CD4-positive, alpha-beta memory T cell (primary cell): ENCODE measurements around the gene LRRC4B. TPM values are rescaled to one million over a fixed set of nuclear protein-coding genes. Genes with fewer than 3 reads are reported as not detected.
A peak's percentile ranks its signal among the peaks of the same experiment; 100 is the strongest.

Source experiments
- CTCF ChIA-PET: fragments of 350-600 bp; sonication (Branson Sonifier 250); formaldehyde crosslinking; loops from one replicate; lab custom pipeline; 2021; ENCODE audit warnings: inconsistent platforms; ENCODE audit not compliant: partially characterized antibody; lab: Charles Lee
- POLR2A ChIA-PET: fragments of 350-600 bp; sonication (Branson Sonifier 250); formaldehyde crosslinking; loops from one replicate; lab custom pipeline; 2021; ENCODE audit not compliant: partially characterized antibody; lab: Charles Lee
- DNase-seq, 5 donors: peaks; one replicate each; pipeline versions ENCODE4 v3.0.0 to v3.0.0-alpha.2; 2020 to 2022; ENCODE audit warnings: mixed read lengths in 1 of 5
- H3K27ac ChIP-seq: one replicate; pipeline ENCODE4 v1.7.0; 2013; ENCODE audit warnings: low read depth, low read length
- H3K27me3 ChIP-seq: 2 replicates; pipeline ENCODE4 v1.7.0; 2013; ENCODE audit warnings: mild to moderate bottlenecking, low read length, moderate library complexity; ENCODE audit not compliant: insufficient read depth
- H3K36me3 ChIP-seq: 2 replicates; pipeline ENCODE4 v1.7.0; 2013; ENCODE audit warnings: mild to moderate bottlenecking, low read length, moderate library complexity; ENCODE audit not compliant: insufficient read depth
- H3K4me1 ChIP-seq: 2 replicates; pipeline ENCODE4 v1.7.0; 2013; ENCODE audit warnings: mild to moderate bottlenecking, low read length, moderate library complexity; ENCODE audit not compliant: insufficient read depth
- H3K4me3 ChIP-seq, 2 donors: one replicate each; pipeline ENCODE4 v1.7.0; 2013; ENCODE audit warnings: low read length in 2 of 2, mild to moderate bottlenecking in 1 of 2
- H3K9me3 ChIP-seq, 2 donors: one replicate each; pipeline ENCODE4 v1.7.0; 2013; ENCODE audit warnings: low read length in 2 of 2, control low read depth in 1 of 2; ENCODE audit not compliant: control insufficient read depth in 1 of 2
- H3K27ac Mint-ChIP-seq, 7 donors: one replicate each; pipeline ENCODE4 v1.8.0; 2020 to 2021; ENCODE audit warnings: mixed read lengths in 7 of 7, mild to moderate bottlenecking in 6 of 7, inconsistent platforms in 3 of 7, moderate library complexity in 3 of 7
- H3K27me3 Mint-ChIP-seq, 2 donors: one replicate each; pipeline ENCODE4 v1.8.0; 2020 to 2021; ENCODE audit warnings: mixed read lengths in 2 of 2
- H3K36me3 Mint-ChIP-seq, 2 donors: one replicate each; pipeline ENCODE4 v1.8.0; 2020 to 2021; ENCODE audit warnings: mixed read lengths in 2 of 2, inconsistent platforms in 1 of 2, mild to moderate bottlenecking in 1 of 2
- H3K4me1 Mint-ChIP-seq, 4 donors: one replicate each; pipeline ENCODE4 v1.8.0; 2020 to 2021; ENCODE audit warnings: mixed read lengths in 4 of 4, mild to moderate bottlenecking in 1 of 4
- H3K4me3 Mint-ChIP-seq, 8 donors: one replicate each; pipeline ENCODE4 v1.8.0; 2020 to 2021; ENCODE audit warnings: mixed read lengths in 8 of 8, mild to moderate bottlenecking in 7 of 8, moderate library complexity in 6 of 8, inconsistent platforms in 3 of 8
- H3K9me3 Mint-ChIP-seq, 8 donors: one replicate each; pipeline ENCODE4 v1.8.0; 2020 to 2021; ENCODE audit warnings: mixed read lengths in 8 of 8, mild to moderate bottlenecking in 5 of 8, inconsistent platforms in 3 of 8, moderate library complexity in 1 of 8
- intact Hi-C: fragments of 100-400 bp; cut with micrococcal nuclease; formaldehyde crosslinking; loops from one replicate; pipeline ENCODE4 v1.15.1; 2023
- polyA plus RNA-seq, 2 donors: library from polyadenylated mRNA; unstranded; fragments of 300-500 nt; fragmentation: Illumina TruSeq; gene quantifications; one replicate each; pipeline ENCODE4 v1.2.3, GENCODE V29; 2021
- total RNA-seq, 2 experiments: library from RNA; stranded (reverse); gene quantifications; one replicate each; pipeline ENCODE4 v1.2.3, GENCODE V29; 2021

Gene LRRC4B
- total and polyA plus RNA-seq, 4 experiments from 2014 or later = 0.08 TPM; not detected in 3

DNA sequence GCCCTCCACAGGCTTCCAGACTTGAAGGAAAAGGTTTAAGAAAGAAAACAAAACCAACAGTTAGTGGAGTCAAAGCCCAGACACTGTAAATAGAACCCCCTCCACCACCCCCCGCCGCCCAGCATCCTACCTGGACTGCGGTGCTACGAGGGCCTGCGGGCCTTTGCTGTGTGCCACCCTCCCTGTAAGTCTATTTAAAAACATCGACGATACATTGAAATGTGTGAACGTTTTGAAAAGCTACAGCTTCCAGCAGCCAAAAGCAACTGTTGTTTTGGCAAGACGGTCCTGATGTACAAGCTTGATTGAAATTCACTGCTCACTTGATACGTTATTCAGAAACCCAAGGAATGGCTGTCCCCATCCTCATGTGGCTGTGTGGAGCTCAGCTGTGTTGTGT lies 85.3 kb downstream of the LRRC4B start:
- Mint-ChIP-seq H3K4me1 (peaks cover 5 to 18% (median 12%) of the 10 kb centered on the region in 4 donors), H3K9me3 (peaks cover 0 to 2% (median 0%) of the 10 kb centered on the region in 8 donors), H3K4me3 (no peak overlapping the region), H3K36me3 (peaks cover 19 to 39% of the 10 kb centered on the region in 2 donors), H3K27me3 (no peaks in the 10 kb centered on the region), H3K27ac (peak overlapping the region in 1 of 7 donors; percentile 65)
- H3K27ac ChIP-seq = no peak overlapping the region
- peaks cover 40% of the 10 kb centered on the region for H3K36me3 ChIP-seq
- ChIA-PET CTCF (no interaction called here), POLR2A (interaction anchor here (1.0 kb wide), 1 partner anchor 28 kb away, joined by 3 read pairs; the partner anchor contains the start of gene JOSD2)
- H3K27me3 ChIP-seq = no peaks in the 10 kb centered on the region
- intact Hi-C loops = no loop called here
- DNase-seq = no peak
- H3K9me3 ChIP-seq = no peaks in the 10 kb centered on the region
- peaks cover 13% of the 10 kb centered on the region for H3K4me1 ChIP-seq
- H3K4me3 ChIP-seq = no peak overlapping the region

DNA sequence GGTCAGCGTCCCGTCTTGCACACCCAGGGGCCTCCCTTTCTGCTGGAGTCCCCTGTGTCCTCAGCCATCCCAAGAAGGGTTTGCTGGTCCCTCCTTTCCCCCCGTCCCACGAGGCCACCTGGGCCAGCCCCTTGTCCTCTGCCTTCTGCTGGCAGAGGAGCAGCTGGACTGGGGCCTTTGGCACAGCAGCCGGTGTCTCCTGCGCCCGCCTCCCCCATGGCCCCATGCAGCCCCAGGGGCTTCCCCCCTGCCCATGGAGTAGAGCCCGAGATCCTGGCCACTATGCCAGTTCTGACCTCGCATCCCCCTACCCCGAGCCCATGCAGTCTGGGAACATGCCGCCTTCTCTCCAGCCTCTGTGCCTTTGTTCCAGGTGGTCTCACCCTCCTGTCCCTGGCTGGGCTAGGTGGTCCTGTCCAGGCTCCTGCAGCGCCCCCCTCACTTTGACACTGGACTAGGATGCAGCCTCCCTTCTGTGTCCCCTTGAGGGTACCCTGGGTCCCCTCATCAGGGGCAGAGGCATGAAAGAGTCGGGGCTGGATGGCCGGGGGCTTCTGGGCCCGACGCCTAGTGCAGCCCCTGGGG lies 85.9 kb downstream of the LRRC4B start:
- no peak for DNase-seq
- peak overlapping the region in 1 of 7 donors; percentile 27 for H3K27ac Mint-ChIP-seq
- Histone ChIP-seq H3K27me3 (no peaks in the 10 kb centered on the region), H3K4me1 (peaks cover 18% of the 10 kb centered on the region), H3K36me3 (peaks cover 41% of the 10 kb centered on the region), H3K9me3 (no peaks in the 10 kb centered on the region), H3K4me3 (no peak overlapping the region), H3K27ac (no peak overlapping the region)
- H3K4me3 Mint-ChIP-seq = no peak overlapping the region
- H3K27me3 Mint-ChIP-seq = no peaks in the 10 kb centered on the region
- intact Hi-C loops = no loop called here
- ChIA-PET CTCF (no interaction called here), POLR2A (no interaction called here)
- H3K9me3 Mint-ChIP-seq = peaks cover 0 to 2% (median 0%) of the 10 kb centered on the region in 8 donors
- peaks cover 10 to 21% (median 16%) of the 10 kb centered on the region in 4 donors for H3K4me1 Mint-ChIP-seq
- H3K36me3 Mint-ChIP-seq = peaks cover 23 to 45% of the 10 kb centered on the region in 2 donors

DNA sequence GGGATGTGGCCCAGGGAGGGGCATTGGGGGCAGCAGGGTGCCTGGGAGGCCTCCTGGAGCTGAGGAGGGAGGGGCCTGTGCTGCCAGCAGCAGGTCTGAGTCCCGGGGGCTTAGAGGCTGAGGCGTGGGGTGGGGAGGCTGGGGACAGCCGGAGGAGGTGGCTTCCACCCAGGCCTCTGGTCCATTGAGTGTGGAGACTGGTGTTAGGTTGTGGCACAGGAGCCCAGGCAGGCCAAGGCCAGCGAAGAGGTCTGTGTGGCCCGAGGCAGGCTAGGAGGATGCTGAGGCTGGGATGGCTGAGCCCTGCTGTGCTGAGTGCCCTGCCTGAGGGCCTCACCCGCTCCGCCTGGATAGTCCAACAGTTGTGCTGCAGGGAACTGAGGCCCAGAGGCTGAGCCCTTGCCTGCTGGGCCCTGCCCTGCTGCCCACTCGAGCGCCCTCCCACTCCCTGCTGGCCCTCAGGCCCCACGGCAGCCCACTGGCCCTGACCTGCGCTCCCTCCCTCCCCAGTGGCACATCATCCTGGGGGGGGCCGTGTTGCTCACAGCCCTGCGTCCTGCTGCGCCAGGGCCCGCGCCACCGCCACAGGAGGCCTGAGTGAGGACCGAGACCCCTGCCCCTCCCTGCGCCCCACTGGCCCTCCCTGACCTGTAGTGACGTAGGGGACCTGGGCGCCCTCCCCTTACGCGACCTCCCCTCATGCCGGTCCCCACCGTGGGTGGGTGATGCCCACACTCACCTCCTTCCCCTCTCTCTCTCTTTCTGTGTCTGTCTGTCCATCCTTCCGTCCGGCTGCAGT lies 86.7 kb downstream of the LRRC4B start:
- Histone ChIP-seq H3K27ac (no peak overlapping the region), H3K9me3 (no peaks in the 10 kb centered on the region), H3K27me3 (no peaks in the 10 kb centered on the region), H3K4me1 (peaks cover 25% of the 10 kb centered on the region), H3K4me3 (no peak overlapping the region), H3K36me3 (peaks cover 41% of the 10 kb centered on the region)
- H3K9me3 Mint-ChIP-seq = peaks cover 0 to 2% (median 0%) of the 10 kb centered on the region in 8 donors
- DNase-seq = no peak
- no peaks in the 10 kb centered on the region for H3K27me3 Mint-ChIP-seq
- peaks cover 24 to 47% of the 10 kb centered on the region in 2 donors for H3K36me3 Mint-ChIP-seq
- intact Hi-C loops = no loop called here
- ChIA-PET CTCF (no interaction called here), POLR2A (no interaction called here)
- H3K27ac Mint-ChIP-seq = peak overlapping the region in 2 of 7 donors; percentile 59 to 75
- no peak overlapping the region for H3K4me3 Mint-ChIP-seq
- H3K4me1 Mint-ChIP-seq = peaks cover 13 to 25% (median 17%) of the 10 kb centered on the region in 4 donors

DNA sequence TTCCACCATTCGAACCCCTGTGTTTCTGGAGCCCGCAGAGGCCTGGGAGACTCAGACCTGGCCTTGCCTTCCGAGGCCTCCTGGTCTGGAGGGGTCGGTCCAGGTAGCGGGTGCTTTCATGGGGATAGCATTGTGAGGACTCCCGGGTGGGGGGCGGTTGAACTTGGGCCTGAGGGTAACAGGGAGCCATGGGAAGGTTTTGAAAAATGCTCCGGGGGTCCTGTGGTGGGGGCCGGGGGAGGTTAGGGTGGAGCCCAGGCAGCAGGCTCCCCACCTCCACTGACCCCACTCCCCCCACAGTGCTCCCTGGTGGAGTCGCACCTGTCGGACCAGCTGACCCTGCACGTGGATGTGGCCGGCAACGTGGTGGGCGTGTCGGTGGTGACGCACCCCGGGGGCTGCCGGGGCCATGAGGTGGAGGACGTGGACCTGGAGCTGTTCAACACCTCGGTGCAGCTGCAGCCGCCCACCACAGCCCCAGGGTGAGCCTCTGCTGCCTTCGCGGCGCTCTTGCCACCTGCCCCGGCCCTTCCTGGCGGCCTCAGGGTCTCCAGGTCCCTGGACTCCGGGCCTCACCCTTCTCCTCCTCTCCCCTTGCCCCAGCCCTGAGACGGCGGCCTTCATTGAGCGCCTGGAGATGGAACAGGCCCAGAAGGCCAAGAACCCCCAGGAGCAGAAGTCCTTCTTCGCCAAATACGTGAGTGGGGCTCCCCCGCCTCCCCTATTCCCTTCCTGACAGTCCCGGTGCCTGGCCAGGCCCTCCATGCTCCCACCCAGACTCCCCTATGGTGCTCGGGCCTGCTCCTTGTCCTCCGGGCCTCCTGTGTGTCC lies 87.7 kb downstream of the LRRC4B start:
- peaks cover 41% of the 10 kb centered on the region for H3K36me3 ChIP-seq
- Mint-ChIP-seq H3K9me3 (peaks cover 0 to 3% (median 0%) of the 10 kb centered on the region in 8 donors), H3K27ac (peak overlapping the region in 2 of 7 donors; percentile 29 to 75), H3K4me1 (peaks cover 14 to 28% (median 21%) of the 10 kb centered on the region in 4 donors), H3K4me3 (peak overlapping the region in 2 of 8 donors; percentile 7 to 29), H3K36me3 (peaks cover 21 to 50% of the 10 kb centered on the region in 2 donors), H3K27me3 (no peaks in the 10 kb centered on the region)
- ChIA-PET POLR2A (no interaction called here), CTCF (no interaction called here)
- no peak overlapping the region for H3K27ac ChIP-seq
- no peaks in the 10 kb centered on the region for H3K27me3 ChIP-seq
- intact Hi-C loops = no loop called here
- peaks cover 25% of the 10 kb centered on the region for H3K4me1 ChIP-seq
- no peaks in the 10 kb centered on the region for H3K9me3 ChIP-seq
- no peak for DNase-seq
- no peak overlapping the region for H3K4me3 ChIP-seq

DNA sequence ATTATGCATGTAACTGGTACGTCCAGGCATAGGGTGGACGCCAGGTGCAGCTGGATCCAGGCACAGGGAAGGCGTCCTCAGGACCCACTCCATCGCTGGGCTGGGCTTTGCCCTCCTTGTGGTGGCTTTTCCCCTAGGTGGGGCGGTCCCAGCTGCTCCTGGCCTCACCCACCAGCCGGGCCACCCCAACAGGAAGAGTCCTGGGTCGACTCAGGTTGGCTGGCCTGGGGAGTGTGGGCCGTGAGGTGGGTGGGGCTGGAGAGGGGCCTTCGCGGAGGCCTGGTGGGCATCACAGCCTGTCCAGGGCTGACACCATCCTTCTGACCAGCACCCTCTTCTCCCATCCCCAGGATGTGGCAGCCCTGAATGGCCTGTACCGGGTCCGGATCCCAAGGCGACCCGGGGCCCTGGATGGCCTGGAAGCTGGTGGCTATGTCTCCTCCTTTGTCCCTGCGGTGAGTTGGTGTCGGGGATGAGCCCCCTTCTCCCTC lies 88.4 kb downstream of the LRRC4B start:
- ChIA-PET POLR2A (interaction anchor here (1.6 kb wide), 1 partner anchor 31 kb away, joined by 5 read pairs; the partner anchor contains the start of gene JOSD2), CTCF (interaction anchor here (0.9 to 2.2 kb wide), 4 partner anchors 19 to 126 kb away, joined by 3 to 5 read pairs (median 4); partner anchors contain the start of gene JOSD2)
- Mint-ChIP-seq H3K36me3 (peaks cover 18 to 45% of the 10 kb centered on the region in 2 donors), H3K4me1 (peaks cover 15 to 33% (median 24%) of the 10 kb centered on the region in 4 donors), H3K4me3 (no peak overlapping the region), H3K9me3 (peaks cover 0 to 3% (median 0%) of the 10 kb centered on the region in 8 donors), H3K27ac (no peak overlapping the region), H3K27me3 (no peaks in the 10 kb centered on the region)
- H3K27me3 ChIP-seq = no peaks in the 10 kb centered on the region
- peaks cover 25% of the 10 kb centered on the region for H3K4me1 ChIP-seq
- DNase-seq = no peak
- H3K27ac ChIP-seq = peak overlapping the region; percentile 3
- intact Hi-C loops = loop anchor here (5.0 kb wide), 1 partner anchor 123 kb away; no protein-coding TSS in a partner anchor
- no peak overlapping the region for H3K4me3 ChIP-seq
- no peaks in the 10 kb centered on the region for H3K9me3 ChIP-seq
- peaks cover 41% of the 10 kb centered on the region for H3K36me3 ChIP-seq

DNA sequence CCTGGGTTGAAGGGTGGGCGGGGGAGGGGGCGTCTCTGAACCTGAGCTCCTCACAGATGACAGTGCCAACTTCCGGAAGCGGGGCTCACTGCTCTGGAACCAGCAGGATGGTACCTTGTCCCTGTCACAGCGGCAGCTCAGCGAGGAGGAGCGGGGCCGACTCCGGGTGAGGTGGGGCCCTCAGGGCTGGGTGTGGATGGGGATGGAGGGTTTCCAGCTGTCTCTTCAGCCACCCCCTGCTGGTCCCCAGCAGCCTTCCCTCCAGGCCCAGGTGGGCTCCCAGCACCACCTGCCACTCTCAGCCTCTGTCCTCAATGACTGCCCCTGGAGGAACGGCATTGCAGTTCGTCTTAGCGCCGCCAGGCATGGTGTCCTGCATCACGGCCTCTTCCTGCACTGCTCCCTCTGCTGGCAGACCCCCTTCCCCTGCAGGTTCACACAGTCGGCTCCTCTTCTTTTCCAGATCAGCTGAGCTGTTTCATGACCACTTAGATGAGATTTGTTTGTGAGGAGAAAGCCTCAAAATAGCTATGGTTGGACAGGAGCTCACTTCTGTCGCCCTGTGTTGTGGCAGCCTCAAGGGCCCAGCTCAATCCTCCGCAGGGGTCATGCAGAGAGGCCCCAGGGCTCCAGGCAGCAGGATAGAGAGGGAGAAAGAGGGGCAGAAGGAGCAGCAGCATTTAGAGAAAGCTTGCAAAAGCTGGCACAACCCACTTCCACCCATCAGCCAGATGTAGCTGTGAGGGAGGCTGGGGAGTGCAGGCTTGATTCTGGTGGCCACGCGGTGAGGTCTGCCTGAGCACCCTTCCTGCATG lies 89.1 kb downstream of the LRRC4B start:
- H3K4me3 Mint-ChIP-seq = peak overlapping the region in 7 of 8 donors; percentile 2 to 55 (median 40)
- peaks cover 18 to 44% of the 10 kb centered on the region in 2 donors for H3K36me3 Mint-ChIP-seq
- H3K9me3 ChIP-seq = no peaks in the 10 kb centered on the region

More for the DNA sequence above, 89.1 kb downstream of the LRRC4B start:
- Histone ChIP-seq H3K4me1 (peaks cover 25% of the 10 kb centered on the region), H3K36me3 (peaks cover 41% of the 10 kb centered on the region), H3K27me3 (no peaks in the 10 kb centered on the region), H3K4me3 (no peak overlapping the region), H3K27ac (peak overlapping the region; percentile 3)
- Mint-ChIP-seq H3K27ac (peak overlapping the region in 3 of 7 donors; percentile 22 to 82 (median 82)), H3K9me3 (peaks cover 0 to 3% (median 0%) of the 10 kb centered on the region in 8 donors), H3K4me1 (peaks cover 15 to 33% (median 24%) of the 10 kb centered on the region in 4 donors), H3K27me3 (no peaks in the 10 kb centered on the region)
- POLR2A ChIA-PET = interaction anchor here (1.0 to 1.6 kb wide), 3 partner anchors 24 to 122 kb away, joined by 3 to 5 read pairs (median 5); partner anchors contain the start of gene JOSD2
- CTCF ChIA-PET = interaction anchor here (0.9 to 2.2 kb wide), 5 partner anchors 19 to 125 kb away, joined by 3 to 5 read pairs (median 4); partner anchors contain the start of gene JOSD2
- intact Hi-C loops = loop anchor here (5.0 kb wide), 1 partner anchor 122 kb away; no protein-coding TSS in a partner anchor
- no peak for DNase-seq
